Measurements from ENCODE around the gene SLITRK3. TPM values are rescaled to one million over a fixed set of nuclear protein-coding genes. Genes with fewer than 3 reads are reported as not detected.

The SLITRK3 gene
- total RNA-seq, 1 donor, result not detected

Other genes with a start within 250 kb of the SLITRK3 start
- gene SI, start 117.9 kb downstream of the SLITRK3 start, total RNA-seq, result not detected in 2 replicates

Data from fibroblast of villous mesenchyme (primary cell).